ENCODE results near the gene PRKAR1A.

PRKAR1A gene

GRCh38 chr17:68544111-68544915, 32.1 kb downstream of the PRKAR1A start:
- DNase-seq: no peak

- no peak for DNase-seq
Observed at GRCh38 chr17:68556551-68556950, 44.3 kb downstream of the PRKAR1A start.

GRCh38 chr17:68559316-68559715, 47.1 kb downstream of the PRKAR1A start:
- no peak for DNase-seq

- DNase-seq: no peak
Observed at GRCh38 chr17:68560966-68561720, 48.9 kb downstream of the PRKAR1A start.

GRCh38 chr17:68562736-68563135, 50.5 kb downstream of the PRKAR1A start:
- DNase-seq: no peak

- DNase-seq: no peak
Observed at GRCh38 chr17:68564415-68565111, 52.3 kb downstream of the PRKAR1A start.

- DNase-seq: no peak
Observed at GRCh38 chr17:68565661-68566441, 53.6 kb downstream of the PRKAR1A start.

GRCh38 chr17:68566442-68566738, 54.2 kb downstream of the PRKAR1A start:
- no peak for DNase-seq

- no peak for DNase-seq
Observed at GRCh38 chr17:68567035-68567434, 54.8 kb downstream of the PRKAR1A start.

- no peak for DNase-seq
Observed at GRCh38 chr17:68567581-68567980, 55.4 kb downstream of the PRKAR1A start.

- no peak for DNase-seq
Observed at GRCh38 chr17:68568581-68568980, 56.4 kb downstream of the PRKAR1A start.

- no peak for DNase-seq
Observed at GRCh38 chr17:68569346-68569745, 57.1 kb downstream of the PRKAR1A start.

- no peak for DNase-seq
Observed at GRCh38 chr17:68570526-68570925, 58.3 kb downstream of the PRKAR1A start.

GRCh38 chr17:68572138-68572842, 60.1 kb downstream of the PRKAR1A start:
- no peak for DNase-seq

GRCh38 chr17:68573338-68573737, 61.1 kb downstream of the PRKAR1A start:
- no peak for DNase-seq

GRCh38 chr17:68576137-68576536, 63.9 kb downstream of the PRKAR1A start:
- DNase-seq: no peak

GRCh38 chr17:68576811-68577496, 64.7 kb downstream of the PRKAR1A start:
- no peak for DNase-seq

GRCh38 chr17:68577497-68577821, 65.2 kb downstream of the PRKAR1A start:
- no peak for DNase-seq

- no peak for DNase-seq
Observed at GRCh38 chr17:68578236-68578635, 66.0 kb downstream of the PRKAR1A start.

GRCh38 chr17:68579194-68579927, 67.1 kb downstream of the PRKAR1A start:
- no peak for DNase-seq

- DNase-seq: no peak
Observed at GRCh38 chr17:68580236-68580770, 68.1 kb downstream of the PRKAR1A start.

Data from activated naive CD4-positive, alpha-beta T cell treated with Interleukin-2 at 50 U/mL for 16 hours (primary cell).